Fibroblast of peridontal ligament (primary cell): ENCODE measurements around the gene KIRREL2.
"Not testable (repeated sequence)": the region's sequence is repeated elsewhere in the genome, so short reads cannot be mapped to it uniquely, and the experiment has no call there.

Experiments used
- DNase-seq: peaks from one replicate; pipeline ENCODE4 v3.0.0-alpha.2; 2010; ENCODE audit errors: extremely low read depth

Gene KIRREL2

GRCh38 chr19:35856546-35857149, at the start of gene KIRREL2:
Gene KIRREL2, plus strand, starts transcription at chr19:35856911. Its CDS starts 209 bp downstream, at chr19:35857120.
- DNase-seq = no peak

DNA sequence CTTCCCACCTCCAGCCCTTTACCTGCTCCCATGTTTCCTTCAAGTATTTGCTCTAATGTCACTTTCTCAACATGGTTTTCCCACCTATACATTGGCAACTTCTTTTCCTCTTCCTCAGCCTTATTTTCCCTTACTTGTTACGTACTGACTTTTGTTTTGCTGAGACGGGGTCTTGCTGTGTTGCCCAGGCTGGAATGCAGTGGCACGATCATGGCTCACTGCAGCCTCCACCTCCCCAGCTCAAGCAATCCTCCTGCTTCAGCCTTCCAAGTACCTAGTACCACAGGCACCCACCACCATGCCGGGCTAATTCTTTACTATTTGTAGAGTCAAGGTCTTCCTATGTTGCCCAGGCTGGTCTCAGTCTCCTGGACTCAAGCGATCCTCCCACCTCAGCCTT, 49.1 kb upstream of the KIRREL2 start:
- no peak for DNase-seq

DNA sequence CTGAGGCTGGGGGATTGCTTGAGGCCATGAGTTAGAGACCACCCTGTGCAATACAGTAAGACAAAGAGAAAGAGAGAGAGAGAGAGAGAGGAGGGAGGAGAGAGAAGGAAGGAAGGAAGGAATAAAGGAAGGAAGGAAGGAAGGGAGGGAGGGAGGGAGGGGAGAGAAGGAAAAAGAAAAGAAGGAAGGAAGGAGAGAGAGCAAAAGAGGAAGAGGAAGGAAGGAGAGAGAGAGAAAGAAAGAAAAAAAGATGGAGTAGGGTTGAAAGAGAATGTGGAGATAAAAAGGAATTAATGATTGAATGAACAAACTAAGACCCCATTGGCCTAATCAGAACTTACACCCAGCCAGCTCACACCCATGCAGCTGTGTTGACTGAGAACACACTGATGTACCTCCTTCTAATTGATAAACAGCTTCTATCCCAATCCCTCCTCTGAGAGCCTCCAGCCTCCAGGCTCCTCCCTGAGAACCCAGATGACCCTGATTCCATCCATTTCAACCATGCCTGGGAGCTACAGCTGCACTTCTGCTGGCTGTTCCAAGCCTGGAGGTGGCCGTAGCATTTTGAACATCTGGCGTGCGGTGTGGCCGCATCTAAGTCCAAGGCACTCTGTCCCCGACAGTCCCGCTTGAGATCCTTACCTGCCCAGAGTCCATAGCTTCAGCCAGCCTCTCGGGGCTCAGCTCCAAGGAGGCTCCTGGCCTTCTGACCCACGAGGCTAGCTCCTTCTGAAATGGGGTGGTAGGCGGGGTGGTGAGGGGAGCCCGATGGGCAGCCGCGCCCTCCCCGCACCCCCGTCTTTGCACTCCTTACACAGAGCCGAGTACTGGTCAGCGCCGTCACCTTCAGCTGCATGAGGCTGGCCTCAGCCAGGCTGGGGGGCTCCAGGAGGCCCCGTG, 45.1 kb upstream of the KIRREL2 start:
- DNase-seq = no peak

DNA sequence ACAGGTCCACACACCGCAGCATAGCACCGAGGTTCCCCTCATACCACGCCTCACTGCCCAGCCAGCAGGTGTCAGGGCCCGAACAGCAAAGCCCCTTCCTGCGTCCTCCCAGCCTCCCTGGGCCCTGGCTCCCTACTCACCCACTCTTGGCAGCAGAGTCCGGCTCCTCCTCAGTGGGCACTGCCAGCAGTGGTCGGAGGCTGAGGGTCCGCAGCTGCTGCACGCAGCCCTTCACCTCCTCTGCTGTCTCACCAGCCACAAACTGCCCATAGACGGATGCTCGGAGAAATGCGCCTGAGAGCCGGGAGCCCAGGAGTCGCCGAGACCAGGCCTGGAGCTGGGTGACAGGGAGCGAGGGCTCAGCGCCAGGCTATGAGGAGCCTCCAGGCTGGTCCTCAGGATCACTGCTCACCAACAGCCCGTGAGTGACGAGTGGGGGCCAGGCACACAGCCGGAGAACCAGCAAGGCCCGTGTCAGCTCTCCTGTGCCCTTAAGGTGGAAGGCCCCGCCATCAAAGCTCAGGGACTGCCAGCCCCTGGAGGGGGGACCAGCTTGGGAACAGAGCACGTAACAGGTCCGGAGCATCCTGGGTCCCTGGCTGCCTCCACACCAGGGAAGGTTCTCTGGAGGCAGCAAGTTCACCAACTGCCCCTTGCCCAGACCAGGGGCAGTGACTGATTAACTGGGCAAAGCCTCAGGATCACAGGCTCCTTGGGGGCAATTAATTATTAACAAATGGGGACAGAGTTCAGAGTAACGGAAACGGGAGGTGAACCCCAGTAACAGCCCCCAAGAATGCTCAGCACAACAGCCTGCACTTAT, 44.3 kb upstream of the KIRREL2 start, which contains the start of gene PRODH2:
Gene PRODH2, minus strand, starts transcription at position 626 of the 823 bp plus-strand sequence. Its CDS starts 40 bp downstream, at position 586.
- no peak for DNase-seq

DNA sequence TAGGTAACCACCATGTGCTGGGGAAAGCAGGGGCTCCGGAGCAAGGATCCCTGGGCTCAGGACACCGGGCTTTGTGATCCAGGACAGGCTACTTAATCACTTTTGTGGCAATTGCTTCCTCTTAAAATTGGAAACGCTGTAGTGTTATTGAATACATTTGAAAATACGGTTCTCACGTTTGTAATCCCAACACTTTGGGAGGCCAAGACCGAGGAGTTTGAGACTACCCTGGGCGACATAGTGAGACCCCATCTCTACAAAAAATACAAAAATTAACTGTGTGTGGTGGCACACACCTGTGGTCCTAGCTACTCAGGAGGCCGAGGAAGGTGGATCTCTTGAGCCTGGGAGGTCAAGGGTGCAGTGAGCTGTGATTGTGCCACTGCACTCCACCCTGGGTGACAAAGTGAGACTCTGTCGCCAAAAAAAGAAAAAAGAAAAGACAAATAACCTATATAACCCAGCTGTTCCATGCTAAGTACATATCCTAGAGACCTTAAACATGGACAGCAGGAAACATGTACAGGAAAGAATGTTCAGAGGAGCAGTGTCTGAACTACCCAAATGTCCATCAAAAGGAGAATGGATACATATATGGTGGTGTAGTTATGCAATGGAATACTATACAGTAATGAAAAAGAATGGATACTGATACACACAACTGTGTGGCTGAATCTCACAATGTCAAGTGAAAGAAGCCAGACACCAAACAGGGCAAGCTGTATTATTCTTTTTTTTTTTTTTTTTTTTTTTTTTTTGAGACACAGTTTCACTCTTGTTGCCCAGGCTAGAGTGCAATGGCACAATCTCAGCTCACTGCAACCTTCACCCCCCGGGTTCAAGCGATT, 43.4 kb upstream of the KIRREL2 start:
- DNase-seq = no peak

GRCh38 chr19:35816262-35816661, 40.4 kb upstream of the KIRREL2 start:
- no peak for DNase-seq

GRCh38 chr19:35816846-35817245, 39.9 kb upstream of the KIRREL2 start:
- DNase-seq = no peak

DNA sequence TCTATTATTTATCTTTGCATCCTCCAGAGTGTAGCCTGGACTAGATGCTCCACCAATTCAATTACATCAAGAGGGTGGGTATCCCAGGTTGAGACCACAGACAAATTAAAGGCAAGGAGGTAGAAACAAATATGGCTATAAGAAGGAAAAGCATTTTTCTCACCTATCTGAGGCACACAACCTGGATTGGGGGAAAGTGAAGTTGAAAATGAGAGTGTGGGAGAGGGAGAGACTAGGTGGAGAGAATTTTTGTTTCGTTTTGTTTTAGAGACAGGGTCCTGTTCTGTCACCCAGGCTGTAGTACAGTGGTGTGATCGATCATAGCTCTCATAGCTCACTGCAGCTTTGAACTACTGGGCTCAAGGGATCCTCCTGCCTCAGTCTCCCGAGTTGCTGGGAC, 38.3 kb upstream of the KIRREL2 start:
- DNase-seq = no peak

DNA sequence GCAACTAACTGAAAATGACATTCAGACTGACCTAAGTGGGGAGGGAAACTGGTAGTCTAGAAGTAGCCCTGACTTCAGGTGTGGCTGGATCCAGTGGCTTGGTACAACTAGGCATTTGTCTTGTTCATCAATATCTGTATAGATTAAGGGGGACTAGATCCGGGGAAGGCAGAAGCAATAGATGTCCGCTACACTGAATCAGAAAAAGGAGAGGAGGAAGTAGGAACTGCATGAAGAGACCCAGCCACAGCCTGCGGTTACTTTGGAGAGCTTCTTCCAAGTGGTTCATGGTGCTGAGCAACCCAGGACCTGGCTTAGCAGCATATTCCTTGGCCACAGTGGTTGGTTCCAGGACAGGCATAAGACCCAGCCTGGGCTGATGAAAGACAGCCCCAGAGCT, 34.1 kb upstream of the KIRREL2 start:
- DNase-seq = no peak

- no peak for DNase-seq
These were observed 32.6 kb upstream of the KIRREL2 start for GRCh38 chr19:35824150-35824549.

GRCh38 chr19:35828692-35829301, 27.9 kb upstream of the KIRREL2 start:
- peak; percentile 72 for DNase-seq

DNA sequence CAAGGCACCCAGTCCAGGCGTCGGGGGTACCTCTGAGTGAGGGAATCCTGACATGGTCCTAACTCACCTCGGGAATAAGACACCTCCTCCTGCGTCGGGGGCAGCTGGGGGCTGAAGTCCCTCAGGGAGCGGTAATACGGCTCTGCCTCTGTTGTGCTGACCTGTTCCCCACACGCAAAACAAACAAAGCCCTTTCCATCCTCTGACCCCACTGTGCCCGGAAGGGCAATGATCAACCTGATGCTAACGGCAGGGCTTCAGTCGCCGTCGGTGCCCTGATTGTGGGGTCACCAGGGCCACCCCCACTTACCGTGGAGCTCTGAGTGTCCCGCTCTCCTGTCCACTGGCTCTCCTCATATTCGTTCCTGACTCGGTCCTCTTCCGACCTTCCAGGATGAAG, 25.7 kb upstream of the KIRREL2 start:
- no peak for DNase-seq

- DNase-seq = no peak
These were observed 24.7 kb upstream of the KIRREL2 start for GRCh38 chr19:35832054-35832453.

GRCh38 chr19:35833972-35834371, 22.7 kb upstream of the KIRREL2 start:
- no peak for DNase-seq

DNA sequence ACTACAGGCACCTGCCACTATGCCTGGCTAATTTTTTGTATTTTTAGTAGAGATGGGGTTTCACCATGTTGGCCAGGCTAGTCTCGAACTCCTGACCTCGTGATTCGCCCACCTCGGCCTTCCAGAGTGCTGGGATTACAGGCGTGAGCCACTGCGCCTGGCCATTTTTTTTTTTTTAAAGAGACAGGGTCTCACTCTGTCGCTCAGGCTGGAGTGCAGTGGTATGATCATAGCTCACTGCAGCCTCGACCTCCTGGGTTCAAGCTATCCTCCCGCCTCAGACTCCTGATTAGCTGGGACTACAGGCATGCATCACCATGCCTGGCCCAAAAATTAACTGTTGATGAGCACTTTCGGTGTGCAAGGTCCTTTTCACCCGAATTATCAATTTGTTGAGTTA, 20.6 kb upstream of the KIRREL2 start:
- DNase-seq = not testable (repeated sequence)

GRCh38 chr19:35841961-35842595, 14.6 kb upstream of the KIRREL2 start:
- DNase-seq = no peak

- DNase-seq = no peak
These were observed 13.9 kb upstream of the KIRREL2 start for GRCh38 chr19:35842666-35843272.

DNA sequence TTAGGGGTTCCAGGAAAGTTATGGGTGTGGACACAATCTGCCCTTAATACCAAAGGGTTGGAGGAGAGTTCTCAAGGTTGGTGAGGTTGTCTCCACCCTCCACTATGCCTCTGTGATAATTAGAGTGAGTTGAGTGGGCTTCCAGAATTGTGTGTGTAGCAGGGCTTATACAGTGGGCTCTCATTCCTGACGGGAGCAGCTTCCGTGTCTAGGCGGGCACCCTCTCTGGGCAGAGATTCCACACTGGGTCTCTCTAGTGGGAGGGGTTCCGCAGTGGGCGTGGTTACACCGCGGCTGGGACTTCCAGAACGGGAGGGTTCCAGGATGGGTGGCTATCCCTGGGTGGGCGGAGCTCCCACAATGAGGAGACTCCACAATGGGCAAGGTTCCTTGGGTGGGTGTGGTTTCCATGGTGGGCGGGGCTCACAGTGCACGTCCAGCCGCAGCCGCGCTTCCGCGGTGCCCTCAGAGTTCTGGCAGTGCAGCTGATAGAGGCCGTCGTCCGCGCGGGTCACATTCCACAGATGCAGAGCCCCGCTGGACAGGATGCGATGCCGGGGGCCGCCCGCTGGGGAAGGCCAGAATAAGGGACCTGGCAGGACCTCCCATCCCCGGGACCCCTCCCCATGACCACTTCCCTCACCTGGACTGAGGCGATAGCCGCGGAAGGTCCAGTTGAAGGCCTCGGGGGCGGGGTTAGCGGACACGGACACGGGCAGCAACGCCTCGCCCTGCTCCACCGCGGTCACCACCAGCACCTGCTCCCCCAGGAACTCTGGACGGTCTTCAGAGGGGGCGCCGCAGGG, 12.8 kb upstream of the KIRREL2 start:
- DNase-seq = no peak
